ENCODE data around the gene CMKLR1. TPM values are rescaled to one million over a fixed set of nuclear protein-coding genes. Genes with fewer than 3 reads are reported as not detected.

Gene CMKLR1
- total RNA-seq, 1 donor from 2014 or later = 10.1 TPM

DNA sequence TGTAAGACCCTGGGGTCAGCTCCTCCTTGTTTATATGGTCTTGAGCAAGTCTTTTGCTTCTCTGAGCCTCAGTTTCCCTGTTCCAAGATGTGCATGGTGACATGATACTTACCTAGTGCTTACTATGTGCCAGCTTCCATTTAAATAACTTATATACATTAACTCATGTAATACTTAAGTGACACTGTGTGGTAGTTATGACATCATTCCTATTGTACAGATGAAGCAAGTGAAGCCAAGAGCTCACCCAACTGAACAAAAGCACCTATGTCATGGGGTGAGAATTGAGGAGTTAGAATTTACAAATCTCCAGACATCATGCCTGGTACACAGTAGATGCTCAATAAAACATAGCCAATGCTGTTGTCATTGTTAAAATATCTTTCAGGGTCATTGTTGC, 41.3 kb upstream of the CMKLR1 start:
- H3K36me3 ChIP-seq = no peaks in the 10 kb centered on the region
- no peak overlapping the region for H3K4me3 ChIP-seq
- intact Hi-C loops (cut with DNase I) = no loop called here
- TF ChIP-seq POLR2A (IDR thresholded peaks at IDR 0.05) (no peak), POLR2AphosphoS5 (IDR thresholded peaks at IDR 0.05; ENCODE audit: insufficient read depth in 1 of 2, low read depth in 1 of 2) (no peak)
- TF ChIP-seq, protein P1, sequence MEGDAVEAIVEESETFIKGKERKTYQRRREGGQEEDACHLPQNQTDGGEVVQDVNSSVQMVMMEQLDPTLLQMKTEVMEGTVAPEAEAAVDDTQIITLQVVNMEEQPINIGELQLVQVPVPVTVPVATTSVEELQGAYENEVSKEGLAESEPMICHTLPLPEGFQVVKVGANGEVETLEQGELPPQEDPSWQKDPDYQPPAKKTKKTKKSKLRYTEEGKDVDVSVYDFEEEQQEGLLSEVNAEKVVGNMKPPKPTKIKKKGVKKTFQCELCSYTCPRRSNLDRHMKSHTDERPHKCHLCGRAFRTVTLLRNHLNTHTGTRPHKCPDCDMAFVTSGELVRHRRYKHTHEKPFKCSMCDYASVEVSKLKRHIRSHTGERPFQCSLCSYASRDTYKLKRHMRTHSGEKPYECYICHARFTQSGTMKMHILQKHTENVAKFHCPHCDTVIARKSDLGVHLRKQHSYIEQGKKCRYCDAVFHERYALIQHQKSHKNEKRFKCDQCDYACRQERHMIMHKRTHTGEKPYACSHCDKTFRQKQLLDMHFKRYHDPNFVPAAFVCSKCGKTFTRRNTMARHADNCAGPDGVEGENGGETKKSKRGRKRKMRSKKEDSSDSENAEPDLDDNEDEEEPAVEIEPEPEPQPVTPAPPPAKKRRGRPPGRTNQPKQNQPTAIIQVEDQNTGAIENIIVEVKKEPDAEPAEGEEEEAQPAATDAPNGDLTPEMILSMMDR (IDR thresholded peaks at IDR 0.05) = no peak
- no peaks in the 10 kb centered on the region for H3K27me3 ChIP-seq
- H3K27ac ChIP-seq = no peak overlapping the region
- H3K4me1 ChIP-seq = no peaks in the 10 kb centered on the region
- no peak for DNase-seq (ENCODE audit: extremely low spot score in 2 of 2)
- no peaks in the 10 kb centered on the region for H3K9me3 ChIP-seq

DNA sequence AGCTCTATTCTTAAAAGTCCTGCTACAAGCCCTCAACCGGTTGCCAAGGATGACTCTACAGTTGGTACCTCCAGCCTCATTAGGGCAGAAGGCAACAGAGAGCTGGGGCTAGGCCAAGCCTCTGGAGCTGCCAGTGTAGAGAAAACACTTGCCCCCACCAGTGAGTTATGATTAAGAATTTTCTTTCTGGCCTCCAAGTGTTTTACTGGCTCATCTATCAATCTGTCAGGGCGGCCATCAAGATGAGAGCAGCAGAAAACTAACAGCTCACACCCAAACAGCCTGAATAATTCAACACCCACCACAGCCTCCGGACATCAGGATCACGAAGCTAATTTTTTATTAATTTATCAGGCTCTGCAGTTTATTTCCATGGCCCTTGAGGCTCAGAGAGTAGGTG, 40.7 kb upstream of the CMKLR1 start:
- TF ChIP-seq POLR2AphosphoS5 (IDR thresholded peaks at IDR 0.05; ENCODE audit: insufficient read depth in 1 of 2, low read depth in 1 of 2) = no peak
- TF ChIP-seq, protein P1 (IDR thresholded peaks at IDR 0.05) = no peak
- no peak for TF ChIP-seq POLR2A (IDR thresholded peaks at IDR 0.05)
- intact Hi-C loops (cut with DNase I) = no loop called here
- no peaks in the 10 kb centered on the region for H3K4me1 ChIP-seq

DNA sequence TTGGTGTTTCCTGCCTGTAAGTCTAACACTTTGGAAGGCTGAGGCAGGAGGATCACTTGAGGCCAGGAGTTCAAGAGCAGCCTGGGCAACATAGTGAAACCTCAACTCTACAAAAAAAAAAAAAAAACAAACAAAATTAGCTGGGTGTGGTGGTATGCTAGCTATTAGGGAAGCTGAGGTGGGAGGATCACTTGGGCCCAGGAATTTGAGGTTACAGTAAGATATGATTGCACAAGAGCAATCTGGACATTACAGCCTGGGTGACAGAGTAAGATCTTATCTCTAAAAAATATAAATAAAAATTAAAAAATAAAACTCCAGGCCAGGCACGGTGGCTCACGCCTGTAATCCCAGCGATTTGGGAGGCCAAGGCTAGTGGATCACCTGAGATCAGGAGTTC, 39.8 kb upstream of the CMKLR1 start:
- Histone ChIP-seq H3K36me3 (no peaks in the 10 kb centered on the region), H3K9me3 (no peaks in the 10 kb centered on the region), H3K27me3 (no peaks in the 10 kb centered on the region), H3K27ac (no peak overlapping the region), H3K4me3 (no peak overlapping the region), H3K4me1 (no peaks in the 10 kb centered on the region)
- intact Hi-C loops (cut with DNase I) = no loop called here
- TF ChIP-seq, protein P1 (IDR thresholded peaks at IDR 0.05) = no peak
- TF ChIP-seq POLR2A (IDR thresholded peaks at IDR 0.05) = no peak
- TF ChIP-seq POLR2AphosphoS5 (IDR thresholded peaks at IDR 0.05; ENCODE audit: insufficient read depth in 1 of 2, low read depth in 1 of 2) = no peak
- no peak for DNase-seq (ENCODE audit: extremely low spot score in 2 of 2)

More for the DNA sequence above, 40.7 kb upstream of the CMKLR1 start:
- Histone ChIP-seq H3K4me3 (no peak overlapping the region), H3K27me3 (no peaks in the 10 kb centered on the region), H3K27ac (no peak overlapping the region), H3K9me3 (no peaks in the 10 kb centered on the region), H3K36me3 (no peaks in the 10 kb centered on the region)
- DNase-seq (ENCODE audit: extremely low spot score in 2 of 2) = no peak

DNA sequence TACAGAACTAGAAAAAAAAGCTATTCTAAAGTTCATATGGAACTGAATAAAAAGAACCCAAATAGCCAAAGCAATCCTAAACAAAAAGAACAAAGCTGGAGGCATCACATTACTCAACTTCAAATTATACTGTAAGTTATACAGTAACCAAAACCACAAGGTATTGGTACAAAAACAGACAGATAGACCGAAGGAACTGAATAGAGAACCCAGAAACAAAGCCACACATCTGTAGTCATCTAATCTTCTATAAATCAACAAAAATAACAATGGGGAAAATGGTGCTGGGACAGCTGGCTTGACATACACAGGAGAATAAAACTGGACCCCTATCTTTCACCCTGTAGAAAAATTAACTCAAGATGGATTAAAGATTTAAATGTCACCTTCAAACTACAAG, 38.1 kb upstream of the CMKLR1 start:
- H3K27me3 ChIP-seq = no peaks in the 10 kb centered on the region
- TF ChIP-seq POLR2AphosphoS5 (IDR thresholded peaks at IDR 0.05; ENCODE audit: insufficient read depth in 1 of 2, low read depth in 1 of 2) (no peak), POLR2A (IDR thresholded peaks at IDR 0.05) (no peak)
- TF ChIP-seq, protein P1 (IDR thresholded peaks at IDR 0.05) = no peak
- intact Hi-C loops (cut with DNase I) = no loop called here

DNA sequence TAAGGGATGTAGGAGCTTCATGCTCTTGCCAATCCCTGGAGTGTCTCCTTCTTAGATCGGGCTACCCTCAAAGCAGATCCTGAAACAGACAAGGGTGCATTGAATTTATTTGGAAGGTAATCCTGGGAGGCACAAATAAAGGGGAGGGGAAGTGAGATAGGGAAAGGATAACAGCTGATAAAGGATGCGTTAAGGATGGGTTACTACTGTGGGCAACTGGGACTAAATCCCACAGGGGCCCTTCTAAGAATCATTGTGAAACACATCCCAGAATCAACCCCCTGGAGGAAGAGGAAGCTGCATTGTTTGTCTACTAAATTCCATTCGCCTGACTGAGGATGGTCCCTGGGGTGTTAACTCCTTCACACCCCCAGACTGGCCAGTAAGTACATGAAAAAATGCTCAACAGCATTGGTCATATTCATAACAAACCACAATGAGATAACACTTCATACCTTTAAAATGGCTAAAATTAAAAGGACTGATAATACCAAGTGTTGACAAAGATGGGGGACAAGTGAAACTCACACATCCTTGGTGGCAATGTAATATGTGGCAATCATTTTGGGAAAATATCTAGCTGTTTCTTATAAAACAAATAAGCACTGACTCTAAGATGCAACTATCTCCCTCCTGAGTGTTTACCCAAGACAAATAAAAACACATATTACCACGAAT, 37.0 kb upstream of the CMKLR1 start:
- Histone ChIP-seq H3K27ac (no peak overlapping the region), H3K9me3 (no peaks in the 10 kb centered on the region), H3K27me3 (no peaks in the 10 kb centered on the region), H3K4me1 (no peaks in the 10 kb centered on the region), H3K36me3 (no peaks in the 10 kb centered on the region), H3K4me3 (no peak overlapping the region)
- TF ChIP-seq, protein P1 (IDR thresholded peaks at IDR 0.05) = no peak
- TF ChIP-seq POLR2A (IDR thresholded peaks at IDR 0.05) (no peak), POLR2AphosphoS5 (IDR thresholded peaks at IDR 0.05; ENCODE audit: insufficient read depth in 1 of 2, low read depth in 1 of 2) (no peak)
- intact Hi-C loops (cut with DNase I) = no loop called here
- no peak for DNase-seq (ENCODE audit: extremely low spot score in 2 of 2)

More for the DNA sequence above, 38.1 kb upstream of the CMKLR1 start:
- DNase-seq (ENCODE audit: extremely low spot score in 2 of 2) = no peak
- Histone ChIP-seq H3K9me3 (no peaks in the 10 kb centered on the region), H3K4me1 (no peaks in the 10 kb centered on the region), H3K4me3 (no peak overlapping the region), H3K27ac (no peak overlapping the region), H3K36me3 (no peaks in the 10 kb centered on the region)
